ENCODE measurements around the gene OMD. TPM values are rescaled to one million over a fixed set of nuclear protein-coding genes. Genes with fewer than 3 reads are reported as not detected.
A peak's percentile ranks its signal among the peaks of the same experiment; 100 is the strongest.

OMD gene
- total RNA-seq, 1 experiment from 2014 or later, result 0.14 TPM

- Mint-ChIP-seq H3K27me3 (ENCODE audit: unreplicated experiment) (no peaks in the 10 kb centered on the region), H3K4me1 (ENCODE audit: low read depth, unreplicated experiment) (peaks cover 20% of the 10 kb centered on the region), H3K9me3 (ENCODE audit: low read depth, unreplicated experiment) (no peaks in the 10 kb centered on the region), H3K4me3 (ENCODE audit: low read depth, unreplicated experiment) (no peak overlapping the region), H3K36me3 (ENCODE audit: insufficient read depth, unreplicated experiment) (no peaks in the 10 kb centered on the region), H3K27ac (ENCODE audit: unreplicated experiment) (no peak overlapping the region)
- intact Hi-C loops (cut with micrococcal nuclease; ENCODE audit: unreplicated experiment), result loop anchor here (10.0 kb wide), 1 partner anchor 105 kb away; the partner anchor contains the start of genes CENPP and NOL8
- TF ChIP-seq CTCF (IDR thresholded peaks at IDR 0.05; ENCODE audit: unreplicated experiment), result no peak
- BruUV-seq (replicated peaks), result no TSS peak
- CTCF ChIA-PET, result no interaction called here
- DNase-seq, result no peak
Observed at GRCh38 chr9:92429836-92430235, 5.6 kb upstream of the OMD start.

GRCh38 chr9:92426501-92427145 is 2.4 kb upstream of the OMD start:
- peak; percentile 2 for DNase-seq
- no peaks in the 10 kb centered on the region for H3K36me3 Mint-ChIP-seq (ENCODE audit: insufficient read depth, unreplicated experiment)
- peaks cover 30% of the 10 kb centered on the region for H3K4me1 Mint-ChIP-seq (ENCODE audit: low read depth, unreplicated experiment)
- intact Hi-C loops (cut with micrococcal nuclease; ENCODE audit: unreplicated experiment), result no loop called here
- H3K27me3 Mint-ChIP-seq (ENCODE audit: unreplicated experiment), result no peaks in the 10 kb centered on the region
- BruUV-seq (replicated peaks), result no TSS peak
- TF ChIP-seq CTCF (IDR thresholded peaks at IDR 0.05; ENCODE audit: unreplicated experiment), result no peak
- H3K4me3 Mint-ChIP-seq (ENCODE audit: low read depth, unreplicated experiment), result no peak overlapping the region
- CTCF ChIA-PET, result no interaction called here
- no peaks in the 10 kb centered on the region for H3K9me3 Mint-ChIP-seq (ENCODE audit: low read depth, unreplicated experiment)
- no peak overlapping the region for H3K27ac Mint-ChIP-seq (ENCODE audit: unreplicated experiment)

- intact Hi-C loops (cut with micrococcal nuclease; ENCODE audit: unreplicated experiment), result no loop called here
- Mint-ChIP-seq H3K4me1 (ENCODE audit: low read depth, unreplicated experiment) (peaks cover 30% of the 10 kb centered on the region), H3K27me3 (ENCODE audit: unreplicated experiment) (no peaks in the 10 kb centered on the region), H3K9me3 (ENCODE audit: low read depth, unreplicated experiment) (no peaks in the 10 kb centered on the region), H3K36me3 (ENCODE audit: insufficient read depth, unreplicated experiment) (no peaks in the 10 kb centered on the region), H3K4me3 (ENCODE audit: low read depth, unreplicated experiment) (no peak overlapping the region), H3K27ac (ENCODE audit: unreplicated experiment) (no peak overlapping the region)
- TF ChIP-seq CTCF (IDR thresholded peaks at IDR 0.05; ENCODE audit: unreplicated experiment), result no peak
- BruUV-seq (replicated peaks), result no TSS peak
- no peak for DNase-seq
- CTCF ChIA-PET, result no interaction called here
Observed at GRCh38 chr9:92425474-92425873, 1.2 kb upstream of the OMD start.

- no peak overlapping the region for H3K27ac Mint-ChIP-seq (ENCODE audit: unreplicated experiment)
- intact Hi-C loops (cut with micrococcal nuclease; ENCODE audit: unreplicated experiment), result no loop called here
- DNase-seq, result no peak
- H3K4me3 Mint-ChIP-seq (ENCODE audit: low read depth, unreplicated experiment), result no peak overlapping the region
- H3K4me1 Mint-ChIP-seq (ENCODE audit: low read depth, unreplicated experiment), result peaks cover 30% of the 10 kb centered on the region
- no peak for TF ChIP-seq CTCF (IDR thresholded peaks at IDR 0.05; ENCODE audit: unreplicated experiment)
- no TSS peak for BruUV-seq (replicated peaks)
- no peaks in the 10 kb centered on the region for H3K9me3 Mint-ChIP-seq (ENCODE audit: low read depth, unreplicated experiment)
- no peaks in the 10 kb centered on the region for H3K27me3 Mint-ChIP-seq (ENCODE audit: unreplicated experiment)
- CTCF ChIA-PET, result interaction anchor here (0.7 kb wide), 1 partner anchor 247 kb away, joined by 3 read pairs; no protein-coding TSS in a partner anchor
- H3K36me3 Mint-ChIP-seq (ENCODE audit: insufficient read depth, unreplicated experiment), result no peaks in the 10 kb centered on the region
Observed at GRCh38 chr9:92423612-92424011, 659 bp downstream of the OMD start.

Measured in Calu3 (cell line).